Cardiac muscle cell (in vitro differentiated cells and primary cell): Measurements from ENCODE around the gene IL1R1. TPM values are rescaled to one million over a fixed set of nuclear protein-coding genes. Genes with fewer than 3 reads are reported as not detected.
"Not testable (repeated sequence)": the region's sequence is repeated elsewhere in the genome, so short reads cannot be mapped to it uniquely, and the experiment has no call there.

Source experiments
- DNase-seq, 2 donors: peaks; one replicate each; pipeline versions ENCODE4 v3.0.0 to v3.0.0-alpha.2; 2010 to 2017; ENCODE audit warnings: low read depth in 1 of 2, low spot score in 1 of 2
- H3K27ac ChIP-seq: fragments of 200-600 bp; sonication (generic); 2 replicates; pipeline ENCODE4 v1.5.1; 2016
- H3K27me3 ChIP-seq: fragments of 200-600 bp; sonication (generic); 2 replicates; pipeline ENCODE4 v1.6.0; 2016; ENCODE audit warnings: control low read depth
- H3K36me3 ChIP-seq: fragments of 200-600 bp; sonication (generic); 2 replicates; pipeline ENCODE4 v1.5.1; 2016; ENCODE audit warnings: control low read depth
- H3K4me1 ChIP-seq: fragments of 200-600 bp; sonication (generic); 2 replicates; pipeline ENCODE4 v1.8.1; 2017; ENCODE audit warnings: low read depth, mild to moderate bottlenecking, mixed run types
- H3K4me3 ChIP-seq: fragments of 200-600 bp; sonication (generic); 2 replicates; pipeline ENCODE4 v1.5.1; 2016; ENCODE audit warnings: mild to moderate bottlenecking
- H3K9me3 ChIP-seq: fragments of 200-600 bp; sonication (generic); 2 replicates; pipeline ENCODE4 v1.5.1; 2017; ENCODE audit warnings: low read depth, mild to moderate bottlenecking, control low read depth
- CTCF ChIP-seq: IDR thresholded peaks from 2 replicates; pipeline ENCODE4 v1.5.1; 2012; ENCODE audit warnings: low read depth, mild to moderate bottlenecking, low read length
- polyA plus RNA-seq: library from polyadenylated mRNA; unstranded; fragments of >200 nt; fragmentation: Nextera tagmentation; extraction: Ambion mirVana; gene quantifications from 2 replicates; pipeline ENCODE4 v1.2.1, GENCODE V29; 2016
- total RNA-seq: library from RNA; depleted of rRNA; stranded (reverse); fragments of >200 nt; gene quantifications from 2 replicates; pipeline ENCODE4 v1.2.3, GENCODE V29; 2016

IL1R1 gene
- total and polyA plus RNA-seq, 2 experiments from 2014 or later = 0.18 to 1.4 TPM

DNA sequence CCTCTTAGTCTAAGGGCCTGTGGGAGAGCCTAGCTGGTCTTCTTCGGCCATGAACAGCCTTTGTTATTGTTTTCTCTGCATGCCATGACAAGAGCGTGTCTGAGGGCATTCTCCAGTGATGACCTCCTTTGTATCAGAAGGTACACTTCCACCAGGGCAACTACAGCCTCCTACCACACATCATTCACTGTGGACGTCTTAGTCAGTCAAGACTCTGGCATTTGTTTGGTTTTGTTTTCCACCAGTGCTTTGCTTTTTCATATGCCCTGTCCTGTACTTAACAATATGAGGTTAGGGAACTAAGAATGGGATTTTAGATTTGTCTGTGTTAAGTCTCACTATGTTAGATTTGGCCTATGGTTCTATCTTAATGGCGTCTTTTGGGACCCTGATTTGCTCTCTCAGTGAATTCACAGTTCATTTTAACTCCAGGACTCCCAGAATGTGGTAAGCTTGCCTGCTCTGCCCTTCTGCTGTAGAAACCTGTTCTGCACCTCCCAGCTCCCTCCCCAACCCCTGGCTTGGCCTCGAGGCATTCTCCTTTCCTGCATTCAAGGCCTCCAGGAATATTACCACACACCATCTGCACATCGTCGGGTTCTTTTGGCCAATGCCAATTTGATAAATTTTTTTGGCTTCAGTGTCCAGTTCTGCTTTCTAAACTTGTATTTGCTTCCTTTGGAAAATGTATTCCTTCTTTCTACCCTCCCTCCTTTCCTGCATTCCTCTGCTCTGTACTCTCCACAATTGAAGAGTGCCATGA, 42.8 kb upstream of the IL1R1 start:
- DNase-seq = peak in 1 of 2 donors; percentile 79
- H3K27ac ChIP-seq = no peak overlapping the region
- no peak overlapping the region for H3K4me3 ChIP-seq

DNA sequence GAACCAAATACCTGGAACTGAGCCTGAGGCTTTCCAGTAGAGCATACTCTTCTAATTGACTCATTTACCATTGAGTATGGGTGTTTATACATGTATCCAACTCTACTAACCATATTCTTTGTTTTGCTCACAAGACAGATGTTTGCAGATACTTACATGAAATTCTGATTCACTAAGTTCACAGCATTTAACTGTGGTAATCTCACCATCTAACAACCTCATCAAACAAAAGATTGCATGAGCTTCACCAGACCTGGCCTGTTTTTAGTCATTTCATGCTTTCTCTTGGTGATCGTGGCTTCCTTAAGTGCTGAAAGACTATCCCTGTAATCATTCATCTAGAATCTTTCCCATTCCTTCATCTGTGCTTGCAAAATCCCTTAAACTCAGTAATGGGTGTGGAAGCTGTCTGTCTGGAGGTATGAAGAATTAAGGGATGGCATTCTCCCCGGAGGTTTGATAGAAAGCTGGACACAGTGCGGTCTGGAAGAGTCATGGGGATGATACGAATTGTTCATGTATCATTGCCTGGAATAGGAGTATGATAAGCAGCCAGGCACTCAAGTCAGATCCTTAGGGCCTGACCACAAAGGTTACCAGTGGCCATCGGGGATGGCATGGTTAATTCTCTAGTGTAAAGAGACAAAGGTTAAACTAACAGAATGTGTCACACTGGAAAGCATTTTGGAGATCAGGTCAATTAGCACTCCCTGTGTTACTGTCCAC, 42.0 kb upstream of the IL1R1 start:
- TF ChIP-seq CTCF = no peak
- Histone ChIP-seq H3K36me3 (no peaks in the 10 kb centered on the region), H3K4me1 (no peaks in the 10 kb centered on the region), H3K4me3 (no peak overlapping the region), H3K27me3 (no peaks in the 10 kb centered on the region), H3K9me3 (no peaks in the 10 kb centered on the region), H3K27ac (no peak overlapping the region)
- DNase-seq = peak in 1 of 2 donors; percentile 65

More for the DNA sequence above, 42.8 kb upstream of the IL1R1 start:
- no peaks in the 10 kb centered on the region for H3K36me3 ChIP-seq
- H3K27me3 ChIP-seq = no peaks in the 10 kb centered on the region
- TF ChIP-seq CTCF = no peak
- no peaks in the 10 kb centered on the region for H3K4me1 ChIP-seq
- no peaks in the 10 kb centered on the region for H3K9me3 ChIP-seq

- no peak for TF ChIP-seq CTCF
- Histone ChIP-seq H3K9me3 (no peaks in the 10 kb centered on the region), H3K27ac (no peak overlapping the region), H3K4me3 (no peak overlapping the region), H3K36me3 (no peaks in the 10 kb centered on the region), H3K4me1 (no peaks in the 10 kb centered on the region), H3K27me3 (no peaks in the 10 kb centered on the region)
- DNase-seq = no peak
Measured at GRCh38 chr2:102101097-102101848, 41.3 kb upstream of the IL1R1 start.

DNA sequence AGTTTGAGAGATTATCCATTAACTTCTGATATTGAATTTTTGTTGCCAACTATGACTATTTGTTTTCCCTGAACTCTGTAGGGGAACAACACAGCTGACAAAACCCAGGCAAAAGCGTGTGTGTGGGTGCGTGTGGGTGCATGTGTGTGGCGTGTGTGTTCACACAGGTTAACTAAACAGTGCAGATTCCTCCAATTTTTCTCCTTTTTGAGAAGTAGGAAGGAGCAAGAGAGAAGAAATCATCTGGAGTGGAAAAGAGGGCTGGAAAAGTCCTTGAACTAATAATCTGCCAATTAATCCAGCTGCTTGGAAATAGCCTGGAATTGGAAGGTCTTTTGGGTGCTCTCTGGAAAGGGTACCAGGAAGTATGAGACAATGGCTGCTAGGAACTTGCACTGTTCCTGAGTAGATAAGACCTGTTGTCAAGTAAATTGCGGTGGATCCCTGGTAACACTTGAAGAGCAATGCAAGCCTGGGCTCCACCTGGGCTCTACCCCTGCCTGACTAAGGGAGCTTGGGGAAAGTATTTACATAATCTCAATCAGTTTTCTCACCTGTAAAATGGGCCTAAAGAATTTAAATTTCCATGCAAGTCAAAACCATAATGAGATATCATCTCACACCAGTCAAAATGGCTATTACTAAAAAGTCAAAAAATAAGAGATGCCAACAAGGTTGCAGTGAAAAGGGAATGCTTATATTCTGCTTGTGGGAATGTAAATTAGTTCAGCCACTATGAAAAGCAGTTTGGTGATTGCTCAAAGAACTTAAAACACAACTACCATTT, 40.5 kb upstream of the IL1R1 start:
- no peaks in the 10 kb centered on the region for H3K9me3 ChIP-seq
- H3K36me3 ChIP-seq = no peaks in the 10 kb centered on the region
- H3K27ac ChIP-seq = no peak overlapping the region
- H3K27me3 ChIP-seq = no peaks in the 10 kb centered on the region
- no peak overlapping the region for H3K4me3 ChIP-seq
- peak in 1 of 2 donors; percentile 30 for DNase-seq
- no peaks in the 10 kb centered on the region for H3K4me1 ChIP-seq
- TF ChIP-seq CTCF = no peak

DNA sequence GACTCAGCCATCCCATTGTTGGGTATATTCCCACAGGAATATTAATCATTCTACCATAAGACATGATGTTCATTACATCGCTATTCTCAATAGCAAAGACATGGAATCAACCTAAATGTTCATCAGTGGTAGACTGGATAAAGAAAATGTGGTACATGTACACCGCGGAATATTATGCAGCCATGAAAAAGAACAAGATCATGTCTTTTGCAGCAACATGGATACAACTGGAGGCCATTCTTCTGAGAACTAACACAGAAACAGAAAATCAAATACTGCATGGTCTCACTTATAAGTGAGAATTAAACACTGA, 40.0 kb upstream of the IL1R1 start:
- H3K27ac ChIP-seq, H3K4me1 ChIP-seq, H3K9me3 ChIP-seq, DNase-seq, H3K36me3 ChIP-seq, H3K4me3 ChIP-seq, H3K27me3 ChIP-seq: not testable (repeated sequence)
